Measurements from ENCODE around the gene FANCC.

- TF ChIP-seq TAF1 (conservative IDR thresholded peaks at IDR 0.05), result no peak
- TF ChIP-seq GABPA (IDR thresholded peaks at IDR 0.05 in 1 of 2, conservative IDR thresholded peaks at IDR 0.05 in 1 of 2), result no peak
- no peak for TF ChIP-seq CTCF (IDR thresholded peaks at IDR 0.05; ENCODE audit: low read depth, low read length, missing input control)
- no peak for TF ChIP-seq ATF3 (IDR thresholded peaks at IDR 0.05)
These were observed 225.8 kb downstream of the FANCC start for GRCh38 chr9:95091601-95092261.

All from liver (tissue), 3 donors.